WTC11 (cell line): Measurements from ENCODE around the gene SPRED1. TPM values are rescaled to one million over a fixed set of nuclear protein-coding genes. Genes with fewer than 3 reads are reported as not detected.

Experiments
- ATAC-seq: fragments of 200-7000 bp; cut with Tn5 transposase; 2 replicates; pipeline ENCODE4 v1.10.0; 2021; ENCODE audit warnings: mild to moderate bottlenecking, moderate library complexity
- CTCF ChIA-PET: fragments of 300-600 bp; sonication (Branson Sonifier 250); formaldehyde crosslinking; loops from one replicate; lab custom pipeline; 2021; ENCODE audit warnings: antibody characterized with exemption; lab: Charles Lee
- POLR2A ChIA-PET: fragments of 350-600 bp; sonication (Branson Sonifier 250); formaldehyde crosslinking; loops from one replicate; lab custom pipeline; 2021; ENCODE audit warnings: antibody characterized with exemption; lab: Charles Lee
- DNase-seq: peaks from one replicate; pipeline ENCODE4 v3.0.0; 2021; ENCODE audit warnings: low spot score
- H3K27ac Mint-ChIP-seq: 2 replicates; pipeline ENCODE4 v1.8.0; 2021; ENCODE audit warnings: mixed read lengths
- H3K27me3 Mint-ChIP-seq: 2 replicates; pipeline ENCODE4 v1.8.0; 2021; ENCODE audit warnings: low read depth, mild to moderate bottlenecking, moderate library complexity, mixed read lengths
- H3K36me3 Mint-ChIP-seq: 2 replicates; pipeline ENCODE4 v1.8.0; 2021; ENCODE audit warnings: mixed read lengths
- H3K4me1 Mint-ChIP-seq: 2 replicates; pipeline ENCODE4 v1.8.0; 2022; ENCODE audit warnings: mixed read lengths
- H3K4me3 Mint-ChIP-seq: 2 replicates; pipeline ENCODE4 v1.8.0; 2021; ENCODE audit warnings: mild to moderate bottlenecking, moderate library complexity, mixed read lengths
- H3K9me3 Mint-ChIP-seq: 2 replicates; pipeline ENCODE4 v1.8.0; 2021; ENCODE audit warnings: mixed read lengths
- CREM ChIP-seq: sonication (generic); formaldehyde crosslinking; IDR thresholded peaks from 2 replicates; pipeline ENCODE4 v1.8.1; 2022; ENCODE audit warnings: mild to moderate bottlenecking, missing genetic modification reagents, moderate library complexity
- FOXP1 ChIP-seq: sonication (generic); formaldehyde crosslinking; IDR thresholded peaks from 2 replicates; pipeline ENCODE4 v1.8.0; 2022; ENCODE audit warnings: missing genetic modification reagents, mild to moderate bottlenecking, moderate library complexity, borderline replicate concordance
- GABPB1 ChIP-seq: sonication (generic); formaldehyde crosslinking; IDR thresholded peaks from 2 replicates; pipeline ENCODE4 v1.8.1; 2023; ENCODE audit warnings: mild to moderate bottlenecking, missing genetic modification reagents
- GTF2I ChIP-seq: fragments of 250-450 bp; sonication (Bioruptor Pico); conservative IDR thresholded peaks from 2 replicates; pipeline ENCODE4 v1.4.0; 2021; ENCODE audit warnings: mild to moderate bottlenecking
- JAZF1 ChIP-seq: fragments of 250-450 bp; sonication (Bioruptor Pico); IDR thresholded peaks from 2 replicates; pipeline ENCODE4 v1.9.0; 2021; ENCODE audit warnings: moderate library complexity, mild to moderate bottlenecking, inconsistent platforms
- MYBL2 ChIP-seq: sonication (generic); formaldehyde crosslinking; IDR thresholded peaks from 2 replicates; pipeline ENCODE4 v1.8.1; 2023; ENCODE audit warnings: mild to moderate bottlenecking, moderate library complexity, missing genetic modification reagents
- NFYB ChIP-seq: sonication (generic); formaldehyde crosslinking; conservative IDR thresholded peaks from 2 replicates; pipeline ENCODE4 v1.8.0; 2022; ENCODE audit warnings: low read depth, missing genetic modification reagents
- PRRX2 ChIP-seq: fragments of 250-450 bp; sonication (Bioruptor Pico); IDR thresholded peaks from 2 replicates; pipeline ENCODE4 v1.8.0; 2021; ENCODE audit warnings: mild to moderate bottlenecking
- SOX15 ChIP-seq: fragments of 250-450 bp; sonication (Bioruptor Pico); IDR thresholded peaks from 2 replicates; pipeline ENCODE4 v1.9.0; 2021; ENCODE audit warnings: mild to moderate bottlenecking
- ZNF396 ChIP-seq: fragments of 250-450 bp; sonication (Bioruptor Pico); IDR thresholded peaks from 2 replicates; pipeline ENCODE4 v1.8.0; 2021; ENCODE audit warnings: mild to moderate bottlenecking, moderate library complexity, borderline replicate concordance
- ZNF423 ChIP-seq: fragments of 250-450 bp; sonication (Bioruptor Pico); IDR thresholded peaks from 2 replicates; pipeline ENCODE4 v2.1.2; 2022; ENCODE audit warnings: mild to moderate bottlenecking, moderate library complexity
- total RNA-seq: library from RNA; stranded (reverse); gene quantifications from 3 replicates; pipeline ENCODE4 v1.2.3, GENCODE V29; 2021
- TF ChIP-seq, protein P1 (sequence below): fragments of 250-450 bp; sonication (Bioruptor Pico); IDR thresholded peaks from 2 replicates; pipeline ENCODE4 v1.9.0; 2021; ENCODE audit warnings: mild to moderate bottlenecking, borderline replicate concordance
- TF ChIP-seq, protein P2 (sequence below): sonication (generic); formaldehyde crosslinking; IDR thresholded peaks from 2 replicates; pipeline ENCODE4 v1.8.0; 2022; ENCODE audit warnings: mild to moderate bottlenecking, missing genetic modification reagents
- TF ChIP-seq, protein P3 (sequence below): sonication (generic); formaldehyde crosslinking; IDR thresholded peaks from 2 replicates; pipeline ENCODE4 v1.8.0; 2022; ENCODE audit warnings: mild to moderate bottlenecking, missing genetic modification reagents
- TF ChIP-seq, protein P4 (sequence below): sonication (generic); formaldehyde crosslinking; IDR thresholded peaks from 2 replicates; pipeline ENCODE4 v1.8.0; 2023; ENCODE audit warnings: missing genetic modification reagents
- TF ChIP-seq, protein P5 (sequence below): fragments of 250-450 bp; sonication (Bioruptor Pico); conservative IDR thresholded peaks from 2 replicates; pipeline ENCODE4 v1.9.0; 2021; ENCODE audit warnings: mild to moderate bottlenecking
- TF ChIP-seq, protein P6 (sequence below): fragments of 200-600 bp; IDR thresholded peaks from 2 replicates; pipeline ENCODE4 v1.8.0; 2022; ENCODE audit warnings: antibody characterized with exemption
- TF ChIP-seq, protein P7 (sequence below): sonication (generic); formaldehyde crosslinking; conservative IDR thresholded peaks from 2 replicates; pipeline ENCODE4 v1.8.1; 2022; ENCODE audit warnings: mild to moderate bottlenecking, missing genetic modification reagents
- TF ChIP-seq, protein P8 (sequence below): sonication (generic); formaldehyde crosslinking; IDR thresholded peaks from 2 replicates; pipeline ENCODE4 v1.8.1; 2022; ENCODE audit warnings: mild to moderate bottlenecking, missing genetic modification reagents, moderate library complexity, borderline replicate concordance

Gene SPRED1
- total RNA-seq, 1 experiment from 2014 or later, result 35.9 TPM

DNA sequence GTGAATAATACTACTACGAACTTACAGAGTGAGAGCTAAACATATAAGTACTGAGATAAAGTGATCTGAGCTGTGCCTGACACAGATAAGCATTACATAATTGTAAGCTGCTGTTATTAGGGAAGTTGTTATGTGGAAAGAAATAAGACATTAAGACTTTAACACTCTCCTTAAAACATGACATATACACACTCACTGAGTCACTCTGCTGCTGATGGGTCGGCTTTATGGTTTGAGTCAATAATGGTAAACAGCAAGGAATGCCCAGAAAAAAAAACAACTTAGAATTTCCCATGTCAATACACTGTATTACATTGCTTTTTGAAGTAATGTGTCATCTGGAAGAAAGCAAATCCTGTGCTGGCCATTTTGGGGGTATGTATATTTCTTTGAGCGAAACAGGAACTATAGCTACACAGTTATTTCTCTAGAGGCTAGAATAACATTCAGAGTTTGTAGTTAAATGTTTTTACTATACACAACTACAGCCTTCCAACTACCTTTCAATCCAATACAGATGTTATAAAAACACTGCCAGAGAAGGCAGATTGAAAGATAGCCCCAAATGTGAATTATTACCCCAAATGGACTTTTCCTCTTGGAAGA lies 22.8 kb upstream of the SPRED1 start (continued):
- TF ChIP-seq, protein P1, sequence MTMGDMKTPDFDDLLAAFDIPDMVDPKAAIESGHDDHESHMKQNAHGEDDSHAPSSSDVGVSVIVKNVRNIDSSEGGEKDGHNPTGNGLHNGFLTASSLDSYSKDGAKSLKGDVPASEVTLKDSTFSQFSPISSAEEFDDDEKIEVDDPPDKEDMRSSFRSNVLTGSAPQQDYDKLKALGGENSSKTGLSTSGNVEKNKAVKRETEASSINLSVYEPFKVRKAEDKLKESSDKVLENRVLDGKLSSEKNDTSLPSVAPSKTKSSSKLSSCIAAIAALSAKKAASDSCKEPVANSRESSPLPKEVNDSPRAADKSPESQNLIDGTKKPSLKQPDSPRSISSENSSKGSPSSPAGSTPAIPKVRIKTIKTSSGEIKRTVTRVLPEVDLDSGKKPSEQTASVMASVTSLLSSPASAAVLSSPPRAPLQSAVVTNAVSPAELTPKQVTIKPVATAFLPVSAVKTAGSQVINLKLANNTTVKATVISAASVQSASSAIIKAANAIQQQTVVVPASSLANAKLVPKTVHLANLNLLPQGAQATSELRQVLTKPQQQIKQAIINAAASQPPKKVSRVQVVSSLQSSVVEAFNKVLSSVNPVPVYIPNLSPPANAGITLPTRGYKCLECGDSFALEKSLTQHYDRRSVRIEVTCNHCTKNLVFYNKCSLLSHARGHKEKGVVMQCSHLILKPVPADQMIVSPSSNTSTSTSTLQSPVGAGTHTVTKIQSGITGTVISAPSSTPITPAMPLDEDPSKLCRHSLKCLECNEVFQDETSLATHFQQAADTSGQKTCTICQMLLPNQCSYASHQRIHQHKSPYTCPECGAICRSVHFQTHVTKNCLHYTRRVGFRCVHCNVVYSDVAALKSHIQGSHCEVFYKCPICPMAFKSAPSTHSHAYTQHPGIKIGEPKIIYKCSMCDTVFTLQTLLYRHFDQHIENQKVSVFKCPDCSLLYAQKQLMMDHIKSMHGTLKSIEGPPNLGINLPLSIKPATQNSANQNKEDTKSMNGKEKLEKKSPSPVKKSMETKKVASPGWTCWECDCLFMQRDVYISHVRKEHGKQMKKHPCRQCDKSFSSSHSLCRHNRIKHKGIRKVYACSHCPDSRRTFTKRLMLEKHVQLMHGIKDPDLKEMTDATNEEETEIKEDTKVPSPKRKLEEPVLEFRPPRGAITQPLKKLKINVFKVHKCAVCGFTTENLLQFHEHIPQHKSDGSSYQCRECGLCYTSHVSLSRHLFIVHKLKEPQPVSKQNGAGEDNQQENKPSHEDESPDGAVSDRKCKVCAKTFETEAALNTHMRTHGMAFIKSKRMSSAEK (CRISPR knock-in tag), result no peak
- TF ChIP-seq, protein P2, sequence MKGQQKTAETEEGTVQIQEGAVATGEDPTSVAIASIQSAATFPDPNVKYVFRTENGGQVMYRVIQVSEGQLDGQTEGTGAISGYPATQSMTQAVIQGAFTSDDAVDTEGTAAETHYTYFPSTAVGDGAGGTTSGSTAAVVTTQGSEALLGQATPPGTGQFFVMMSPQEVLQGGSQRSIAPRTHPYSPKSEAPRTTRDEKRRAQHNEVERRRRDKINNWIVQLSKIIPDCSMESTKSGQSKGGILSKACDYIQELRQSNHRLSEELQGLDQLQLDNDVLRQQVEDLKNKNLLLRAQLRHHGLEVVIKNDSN, result no peak
- TF ChIP-seq SOX15 (CRISPR knock-in tag), result no peak
- no peak for TF ChIP-seq FOXP1 (CRISPR knock-in tag)
- no peak for TF ChIP-seq GABPB1 (CRISPR knock-in tag)
- TF ChIP-seq, protein P3, sequence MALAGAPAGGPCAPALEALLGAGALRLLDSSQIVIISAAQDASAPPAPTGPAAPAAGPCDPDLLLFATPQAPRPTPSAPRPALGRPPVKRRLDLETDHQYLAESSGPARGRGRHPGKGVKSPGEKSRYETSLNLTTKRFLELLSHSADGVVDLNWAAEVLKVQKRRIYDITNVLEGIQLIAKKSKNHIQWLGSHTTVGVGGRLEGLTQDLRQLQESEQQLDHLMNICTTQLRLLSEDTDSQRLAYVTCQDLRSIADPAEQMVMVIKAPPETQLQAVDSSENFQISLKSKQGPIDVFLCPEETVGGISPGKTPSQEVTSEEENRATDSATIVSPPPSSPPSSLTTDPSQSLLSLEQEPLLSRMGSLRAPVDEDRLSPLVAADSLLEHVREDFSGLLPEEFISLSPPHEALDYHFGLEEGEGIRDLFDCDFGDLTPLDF (CRISPR knock-in tag), result no peak
- TF ChIP-seq, protein P4, sequence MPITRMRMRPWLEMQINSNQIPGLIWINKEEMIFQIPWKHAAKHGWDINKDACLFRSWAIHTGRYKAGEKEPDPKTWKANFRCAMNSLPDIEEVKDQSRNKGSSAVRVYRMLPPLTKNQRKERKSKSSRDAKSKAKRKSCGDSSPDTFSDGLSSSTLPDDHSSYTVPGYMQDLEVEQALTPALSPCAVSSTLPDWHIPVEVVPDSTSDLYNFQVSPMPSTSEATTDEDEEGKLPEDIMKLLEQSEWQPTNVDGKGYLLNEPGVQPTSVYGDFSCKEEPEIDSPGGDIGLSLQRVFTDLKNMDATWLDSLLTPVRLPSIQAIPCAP (CRISPR knock-in tag), result no peak
- TF ChIP-seq, protein P5, sequence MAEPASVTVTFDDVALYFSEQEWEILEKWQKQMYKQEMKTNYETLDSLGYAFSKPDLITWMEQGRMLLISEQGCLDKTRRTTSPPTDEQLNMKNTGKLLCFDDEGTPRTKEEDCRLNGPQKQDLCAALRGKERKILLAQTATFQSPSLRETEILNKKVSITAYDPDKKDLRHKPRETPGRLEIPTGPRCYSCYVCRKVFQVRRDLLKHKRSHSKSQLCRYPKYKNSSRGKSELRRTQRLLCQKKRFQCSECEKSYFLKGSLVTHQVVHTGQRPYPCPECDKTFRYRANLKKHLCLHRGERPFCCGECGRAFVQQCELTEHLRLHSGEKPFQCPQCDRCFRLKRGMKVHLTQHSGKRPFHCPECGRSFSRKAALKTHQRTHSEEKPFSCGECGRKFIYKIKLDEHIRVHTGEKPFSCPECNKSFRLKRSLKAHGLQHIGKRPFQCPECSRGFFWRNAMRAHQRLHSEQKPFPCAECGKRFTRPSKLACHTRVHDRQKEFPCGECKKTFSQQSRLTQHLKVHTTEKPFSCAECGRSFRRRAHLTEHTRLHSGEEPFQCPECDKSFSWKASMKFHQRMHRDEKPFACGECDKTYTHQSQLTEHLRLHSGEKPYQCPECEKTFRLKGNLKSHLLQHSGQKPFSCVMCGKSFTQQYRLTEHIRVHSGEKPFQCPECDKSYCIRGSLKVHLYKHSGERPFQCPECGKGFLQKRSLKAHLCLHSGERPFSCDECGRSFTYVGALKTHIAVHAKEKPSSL, result no peak
- TF ChIP-seq, all 79 proteins: peak for 0

DNA sequence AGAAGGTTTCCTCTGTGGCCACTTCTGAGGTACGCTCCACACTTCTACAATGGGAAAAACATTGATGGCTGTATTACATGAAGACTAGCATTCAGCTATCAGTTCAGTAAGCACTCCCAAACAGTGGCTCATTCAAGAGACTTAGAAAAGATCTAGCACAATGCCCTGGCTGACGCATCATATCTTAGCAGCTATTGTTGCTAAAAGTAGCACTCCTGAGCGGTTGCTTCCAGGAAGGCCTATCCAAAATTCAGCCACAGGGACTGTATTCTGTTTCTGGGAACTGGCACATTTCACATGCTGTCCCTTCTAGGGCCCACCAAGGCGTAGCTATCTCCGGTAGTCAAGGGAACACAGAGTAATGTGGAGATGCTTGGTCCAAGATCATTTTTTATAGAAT lies 21.2 kb upstream of the SPRED1 start:
- CTCF ChIA-PET, result interaction anchor here (0.8 kb wide), 1 partner anchor 155 kb away, joined by 3 read pairs; no protein-coding TSS in a partner anchor
- Mint-ChIP-seq H3K4me3 (no peak overlapping the region), H3K36me3 (no peaks in the 10 kb centered on the region), H3K27me3 (no peaks in the 10 kb centered on the region), H3K9me3 (peaks cover 3% of the 10 kb centered on the region; the same call in 1 of the 2 replicates), H3K4me1 (peaks cover 9% of the 10 kb centered on the region), H3K27ac (no peak overlapping the region)
- DNase-seq, result no peak
- POLR2A ChIA-PET, result no interaction called here
- ATAC-seq, result no peak
- TF ChIP-seq, protein P5, result no peak
- no peak for TF ChIP-seq PRRX2
- TF ChIP-seq CREM (CRISPR knock-in tag), result no peak
- no peak for TF ChIP-seq JAZF1 (CRISPR knock-in tag)
- no peak for TF ChIP-seq MYBL2 (CRISPR knock-in tag)
- TF ChIP-seq, protein P6, sequence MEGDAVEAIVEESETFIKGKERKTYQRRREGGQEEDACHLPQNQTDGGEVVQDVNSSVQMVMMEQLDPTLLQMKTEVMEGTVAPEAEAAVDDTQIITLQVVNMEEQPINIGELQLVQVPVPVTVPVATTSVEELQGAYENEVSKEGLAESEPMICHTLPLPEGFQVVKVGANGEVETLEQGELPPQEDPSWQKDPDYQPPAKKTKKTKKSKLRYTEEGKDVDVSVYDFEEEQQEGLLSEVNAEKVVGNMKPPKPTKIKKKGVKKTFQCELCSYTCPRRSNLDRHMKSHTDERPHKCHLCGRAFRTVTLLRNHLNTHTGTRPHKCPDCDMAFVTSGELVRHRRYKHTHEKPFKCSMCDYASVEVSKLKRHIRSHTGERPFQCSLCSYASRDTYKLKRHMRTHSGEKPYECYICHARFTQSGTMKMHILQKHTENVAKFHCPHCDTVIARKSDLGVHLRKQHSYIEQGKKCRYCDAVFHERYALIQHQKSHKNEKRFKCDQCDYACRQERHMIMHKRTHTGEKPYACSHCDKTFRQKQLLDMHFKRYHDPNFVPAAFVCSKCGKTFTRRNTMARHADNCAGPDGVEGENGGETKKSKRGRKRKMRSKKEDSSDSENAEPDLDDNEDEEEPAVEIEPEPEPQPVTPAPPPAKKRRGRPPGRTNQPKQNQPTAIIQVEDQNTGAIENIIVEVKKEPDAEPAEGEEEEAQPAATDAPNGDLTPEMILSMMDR, result no peak
- TF ChIP-seq ZNF396 (CRISPR knock-in tag), result no peak
- no peak for TF ChIP-seq NFYB (CRISPR knock-in tag)
- no peak for TF ChIP-seq ZNF423 (CRISPR knock-in tag)
- TF ChIP-seq GTF2I (CRISPR knock-in tag), result no peak
- TF ChIP-seq, protein P7, sequence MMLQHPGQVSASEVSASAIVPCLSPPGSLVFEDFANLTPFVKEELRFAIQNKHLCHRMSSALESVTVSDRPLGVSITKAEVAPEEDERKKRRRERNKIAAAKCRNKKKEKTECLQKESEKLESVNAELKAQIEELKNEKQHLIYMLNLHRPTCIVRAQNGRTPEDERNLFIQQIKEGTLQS, result no peak
- TF ChIP-seq, protein P8, sequence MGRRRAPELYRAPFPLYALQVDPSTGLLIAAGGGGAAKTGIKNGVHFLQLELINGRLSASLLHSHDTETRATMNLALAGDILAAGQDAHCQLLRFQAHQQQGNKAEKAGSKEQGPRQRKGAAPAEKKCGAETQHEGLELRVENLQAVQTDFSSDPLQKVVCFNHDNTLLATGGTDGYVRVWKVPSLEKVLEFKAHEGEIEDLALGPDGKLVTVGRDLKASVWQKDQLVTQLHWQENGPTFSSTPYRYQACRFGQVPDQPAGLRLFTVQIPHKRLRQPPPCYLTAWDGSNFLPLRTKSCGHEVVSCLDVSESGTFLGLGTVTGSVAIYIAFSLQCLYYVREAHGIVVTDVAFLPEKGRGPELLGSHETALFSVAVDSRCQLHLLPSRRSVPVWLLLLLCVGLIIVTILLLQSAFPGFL, result no peak
- no peak for TF ChIP-seq FOXP1 (CRISPR knock-in tag)
